HepG2 (cell line): ENCODE measurements around the gene ZNF217. TPM values are rescaled to one million over a fixed set of nuclear protein-coding genes. Genes with fewer than 3 reads are reported as not detected.
A peak's percentile ranks its signal among the peaks of the same experiment; 100 is the strongest.

ENCODE experiments used
- ATAC-seq: fragments of 200-7000 bp; cut with Tn5 transposase; 3 replicates; pipeline ENCODE4 v1.9.1; 2020; ENCODE audit warnings: mild to moderate bottlenecking, moderate library complexity
- BruUV-seq: library from RNA; stranded (reverse); fragments of 400-500 nt; replicated peaks from 2 replicates; lab custom pipeline; 2021; lab: Mats Ljungman, UMichigan
- CTCF ChIA-PET: fragments of 300-600 bp; formaldehyde crosslinking; extraction: SDS; loops from one replicate; lab custom pipeline; 2021; ENCODE audit warnings: low total read pairs, inconsistent platforms, low intra/inter-chr PET ratio; lab: Yijun Ruan, JAX
- POLR2A ChIA-PET: fragments of 350-600 bp; sonication (Branson Sonifier 250); formaldehyde crosslinking; loops from one replicate; lab custom pipeline; 2020; ENCODE audit warnings: antibody characterized with exemption, inconsistent platforms; lab: Yijun Ruan, JAX
- DNase-seq: peaks from one replicate; pipeline ENCODE4 v3.0.0-alpha.2; 2015; ENCODE audit warnings: low spot score
- FAIRE-seq: peaks from 3 replicates; lab custom pipeline; 2011; peaks lifted over from hg19 to GRCh38; lab: Jason Lieb, UNC
- H2AFZ ChIP-seq: one replicate; pipeline ENCODE4 v1.6.1; 2011; ENCODE audit warnings: low read length, inconsistent platforms
- H3K27ac ChIP-seq: fragments of 300-600 bp; 3 replicates; pipeline ENCODE4 v1.8.0; 2011; ENCODE audit warnings: mixed run types, mild to moderate bottlenecking, mixed read lengths, low read length, inconsistent platforms; ENCODE audit not compliant: insufficient read depth; ENCODE audit errors: extremely low read length
- H3K27me3 ChIP-seq, 2 experiments: fragments of 200-600 bp in 1 of 2; 2 replicates in 1 of 2; 3 replicates in 1 of 2; pipeline versions ENCODE4 v1.6.0 to v1.8.0; 2011; ENCODE audit warnings: low read length in 2 of 2, mild to moderate bottlenecking in 2 of 2, moderate library complexity in 2 of 2, inconsistent platforms in 1 of 2; ENCODE audit not compliant: insufficient read depth in 2 of 2, control insufficient read depth in 1 of 2
- H3K36me3 ChIP-seq, 2 experiments: fragments of 200-600 bp in 1 of 2; replicated peaks in 1 of 2; 2 replicates in 1 of 2; 3 replicates in 1 of 2; pipeline versions ENCODE4 v1.5.1 to v1.8.0; 2011; ENCODE audit warnings: low read length in 2 of 2, inconsistent platforms in 1 of 2; ENCODE audit not compliant: insufficient read depth in 2 of 2, control insufficient read depth in 1 of 2
- H3K4me1 ChIP-seq: 2 replicates; pipeline ENCODE4 v1.5.1; 2012; ENCODE audit warnings: low read length, inconsistent platforms; ENCODE audit not compliant: insufficient read depth
- H3K4me2 ChIP-seq: 2 replicates; pipeline ENCODE4 v1.6.0; 2011; ENCODE audit warnings: low read depth, low read length, inconsistent platforms
- H3K4me3 ChIP-seq, 3 experiments: fragments of 200-600 bp in 1 of 3; sonication (generic), shearing (Covaris generic) in 1 of 3; replicated peaks in 1 of 3; 2 replicates each; pipeline ENCODE4 v1.5.1; 2011 to 2016; ENCODE audit warnings: low read length in 3 of 3, inconsistent platforms in 2 of 3, low read depth in 2 of 3, mild to moderate bottlenecking in 2 of 3, control low read depth in 1 of 3, mixed read lengths in 1 of 3; ENCODE audit not compliant: insufficient read depth in 1 of 3
- H3K79me2 ChIP-seq: one replicate; pipeline ENCODE4 v1.6.1; 2011; ENCODE audit warnings: low read length, inconsistent platforms; ENCODE audit not compliant: insufficient read depth
- H3K9ac ChIP-seq: 2 replicates; pipeline ENCODE4 v1.6.0; 2011; ENCODE audit warnings: mild to moderate bottlenecking, low read depth, low read length, inconsistent platforms; ENCODE audit not compliant: insufficient read depth
- H3K9me3 ChIP-seq: 2 replicates; pipeline ENCODE4 v1.5.1; 2012; ENCODE audit warnings: mild to moderate bottlenecking, low read length
- H4K20me1 ChIP-seq: 2 replicates; pipeline ENCODE4 v1.6.0; 2011; ENCODE audit warnings: inconsistent platforms, mild to moderate bottlenecking, low read length, moderate library complexity; ENCODE audit not compliant: insufficient read depth
- ATF1 ChIP-seq: IDR thresholded peaks from 2 replicates; pipeline ENCODE4 v1.6.1; 2016; ENCODE audit warnings: mild to moderate bottlenecking, control low read depth
- HHEX ChIP-seq: IDR thresholded peaks from 2 replicates; pipeline ENCODE4 v1.6.1; 2016; ENCODE audit warnings: control low read depth
- NFIB ChIP-seq: sonication (generic); formaldehyde crosslinking; IDR thresholded peaks from 2 replicates; pipeline ENCODE4 v1.9.0; 2021; ENCODE audit warnings: missing genetic modification reagents, mild to moderate bottlenecking, borderline replicate concordance
- REXO4 ChIP-seq: sonication (generic); formaldehyde crosslinking; IDR thresholded peaks from 2 replicates; pipeline ENCODE4 v1.8.0; 2022; ENCODE audit warnings: missing genetic modification reagents, mild to moderate bottlenecking, borderline replicate concordance
- RXRA ChIP-seq: sonication (generic); formaldehyde crosslinking; IDR thresholded peaks from 2 replicates; pipeline ENCODE4 v1.5.1; 2020; ENCODE audit warnings: missing genetic modification reagents
- ZMYM2 ChIP-seq: sonication (generic); formaldehyde crosslinking; IDR thresholded peaks from 2 replicates; pipeline ENCODE4 v1.8.0; 2022; ENCODE audit warnings: mild to moderate bottlenecking, missing genetic modification reagents
- ZNF496 ChIP-seq: sonication (generic); formaldehyde crosslinking; IDR thresholded peaks from 2 replicates; pipeline ENCODE4 v1.8.1; 2023; ENCODE audit warnings: mild to moderate bottlenecking, moderate library complexity, missing genetic modification reagents; ENCODE audit not compliant: insufficient replicate concordance
- WGBS: methylation state at CpG from one replicate; pipeline ENCODE4 v1.1.6; 2017; ENCODE audit warnings: low lambda C conversion rate; 5-methylcytosine and 5-hydroxymethylcytosine counted together
- in situ Hi-C: cut with HindIII; loops from 2 replicates; pipeline ENCODE4 v1.10.0; 2017; ENCODE audit warnings: low pct_unique_long_range_greater_than_20kb; ENCODE audit not compliant: extremely low pct_ligation_motif_present
- intact Hi-C: fragments of 100-400 bp; cut with micrococcal nuclease; formaldehyde crosslinking; loops from one replicate; pipeline ENCODE4 v1.10.0; 2022; ENCODE audit not compliant: unreplicated experiment
- polyA plus RNA-seq, 8 experiments: library from polyadenylated mRNA; depleted of rRNA in 3 of 8; stranded (reverse) in 7 of 8; unstranded in 1 of 8; fragments of >200 nt; fragmentation: Illumina TruSeq in 4 of 8; extraction: Trizol in 4 of 8; gene quantifications; 2 replicates each; pipeline versions ENCODE4 v1.2.1 to v1.2.3, GENCODE V29; 2011 to 2016; ENCODE audit warnings: low read depth in 4 of 8, missing spikeins in 1 of 8, mixed read lengths in 1 of 8; ENCODE audit not compliant: insufficient read depth in 1 of 8
- total RNA-seq, 5 experiments: library from RNA; depleted of rRNA; stranded (reverse); fragments of >200 nt; fragmentation: Illumina TruSeq; extraction: Trizol; gene quantifications; 2 replicates each; pipeline ENCODE4 v1.2.3, GENCODE V29; 2016; ENCODE audit warnings: low read depth in 1 of 5

ZNF217 gene
- total and polyA plus RNA-seq, 2 of the 13 experiments (the other 11 are each of a cell fraction or from before 2014, with no cell fraction given), result 22.3 to 29.8 TPM

- TF ChIP-seq HHEX (CRISPR knock-in tag) (no peak), ATF1 (CRISPR knock-in tag) (no peak), ZMYM2 (0 out of 2 replicates have a peak, but pooled peaks have one; percentile 25)
Measured at GRCh38 chr20:53608456-53609452, 15.1 kb upstream of the ZNF217 start (continued).

GRCh38 chr20:53608071-53608455 lies 14.4 kb upstream of the ZNF217 start:
- CTCF ChIA-PET, result no interaction called here
- Histone ChIP-seq H3K4me2 (no peak overlapping the region), H3K79me2 (no peaks in the 10 kb centered on the region), H3K27me3 (no peaks in the 10 kb centered on the region), H3K36me3 (no peaks in the 10 kb centered on the region)
- WGBS, result 98% methylated on average over 23 of the region's 23 CpGs
- POLR2A ChIA-PET, result no interaction called here
- intact Hi-C loops, result no loop called here
- TF ChIP-seq REXO4 (no peak), NFIB (CRISPR knock-in tag) (no peak), ZNF496 (no peak), RXRA (CRISPR knock-in tag) (0 out of 2 replicates have a peak, but pooled peaks have one; percentile 0)
- TF ChIP-seq, all 625 proteins: peak for 1
- ATAC-seq (no peak; the same call in 2 of the 3 replicates), DNase-seq (no peak), FAIRE-seq (no peak)
- BruUV-seq, result no TSS peak
- Histone ChIP-seq H3K4me1 (peaks cover 35% of the 10 kb centered on the region), H3K9me3 (no peaks in the 10 kb centered on the region), H3K27ac (no peak overlapping the region), H2AFZ (no peak overlapping the region), H3K9ac (no peak overlapping the region), H3K4me3 (no peak overlapping the region), H4K20me1 (no peaks in the 10 kb centered on the region)
- in situ Hi-C loops, result no loop called here
